ENCODE results near the gene CHMP3.

GRCh38 chr2:86596118-86596517, 32.9 kb upstream of the CHMP3 start:
- TF ChIP-seq CTCF (IDR thresholded peaks at IDR 0.05; ENCODE audit: low read depth, low read length, poor library complexity, severe bottlenecking) (no peak), EZH2phosphoT487 (IDR thresholded peaks at IDR 0.05; ENCODE audit: borderline replicate concordance, low read length) (no peak)

All from DOHH2 (cell line).